ENCODE measurements around the gene GPN2. TPM values are rescaled to one million over a fixed set of nuclear protein-coding genes. Genes with fewer than 3 reads are reported as not detected.
A peak's percentile ranks its signal among the peaks of the same experiment; 100 is the strongest.

The GPN2 gene
- total RNA-seq, 2 experiments from 2014 or later = 17.5 to 46.6 TPM

DNA sequence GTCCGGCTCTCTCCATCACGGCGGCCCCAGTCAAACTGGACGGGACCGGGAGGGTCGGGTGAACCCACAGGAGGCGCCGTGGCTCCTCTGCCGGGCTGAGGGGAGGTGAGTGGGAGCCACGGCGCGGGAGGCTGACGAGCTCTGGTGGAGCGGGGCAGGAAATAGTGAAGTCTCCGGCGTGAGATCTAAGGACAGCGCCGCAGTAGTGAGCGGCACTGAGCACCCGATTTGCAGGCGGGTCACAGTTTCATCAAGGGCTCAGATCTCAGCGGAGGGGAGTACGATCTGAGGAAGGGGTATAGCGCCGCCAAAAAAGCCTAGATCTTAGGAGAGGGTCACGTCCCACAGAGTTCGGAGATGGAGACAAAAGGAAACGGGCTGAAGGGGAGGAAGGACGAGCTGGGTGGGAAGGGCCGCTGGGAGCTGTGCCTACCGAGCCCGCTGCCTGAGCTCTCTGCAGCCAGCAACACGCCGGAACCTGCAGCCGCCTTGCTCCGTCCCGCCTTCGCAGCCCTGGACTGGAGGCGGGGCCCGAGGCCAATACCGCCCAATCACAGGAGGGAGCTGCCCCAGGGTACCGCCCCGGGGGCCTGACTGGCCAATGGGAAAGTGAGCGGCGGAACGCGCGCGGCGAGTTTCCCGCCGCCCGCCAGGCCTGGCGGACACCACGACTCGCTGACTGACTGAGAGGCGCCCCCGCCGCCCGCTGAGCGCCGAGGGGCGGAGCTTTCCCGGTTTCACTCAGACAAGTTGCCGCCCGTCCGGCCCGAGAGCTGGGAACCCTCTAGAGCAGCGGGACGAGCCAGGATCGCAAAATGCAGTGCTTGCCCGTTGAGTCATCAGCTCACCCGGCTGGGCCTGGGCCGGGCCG lies 25.2 kb downstream of the GPN2 start:
- Histone ChIP-seq H3K4me3 (ENCODE audit: low read depth, low read length, poor library complexity, severe bottlenecking) (peak overlapping the region; percentile 82), H4K20me1 (ENCODE audit: insufficient read depth, low read length) (no peaks in the 10 kb centered on the region), H3K27ac (ENCODE audit: low read depth, low read length, poor library complexity, severe bottlenecking) (peak overlapping the region; percentile 97), H3K4me1 (ENCODE audit: insufficient read depth, low read length, poor library complexity, severe bottlenecking) (peaks cover 40% of the 10 kb centered on the region), H3K9me3 (ENCODE audit: low read length) (no peaks in the 10 kb centered on the region), H3K79me2 (ENCODE audit: insufficient read depth, low read depth, low read length) (no peaks in the 10 kb centered on the region), H3K9me2 (ENCODE audit: insufficient read depth, low read length) (no peaks in the 10 kb centered on the region), H3K36me3 (ENCODE audit: insufficient read depth, low read length) (no peaks in the 10 kb centered on the region), H2AFZ (ENCODE audit: low read length) (peak overlapping the region; percentile 27; the same call in 1 of the 2 replicates), H3K4me2 (ENCODE audit: low read length) (peak overlapping the region; percentile 99)
- CTCF ChIA-PET (ENCODE audit: unreplicated experiment) = interaction anchor here (1.3 kb wide), 1 partner anchor 65 kb away, joined by 3 read pairs; no protein-coding TSS in a partner anchor
- peak; percentile 98 for DNase-seq (ENCODE audit: low spot score)
- intact Hi-C loops (cut with micrococcal nuclease; ENCODE audit: unreplicated experiment) = loop anchor here (2.0 kb wide), 1 partner anchor 172 kb away; no protein-coding TSS in a partner anchor
- TF ChIP-seq EZH2phosphoT487 (IDR thresholded peaks at IDR 0.05; ENCODE audit: borderline replicate concordance, low read depth, low read length) (no peak), CTCF (conservative IDR thresholded peaks at IDR 0.05; ENCODE audit: low read length) (no peak)
- BruUV-seq (replicated peaks) = no TSS peak
- POLR2A ChIA-PET = interaction anchor here (0.7 to 2.7 kb wide), 19 partner anchors 10 to 1396 kb away, joined by 3 to 19 read pairs (median 5); partner anchors contain the start of genes GPN2 and PIGV

- Histone ChIP-seq H2AFZ (ENCODE audit: low read length) (no peak overlapping the region), H3K4me2 (ENCODE audit: low read length) (peak overlapping the region; percentile 77), H3K36me3 (ENCODE audit: insufficient read depth, low read length) (no peaks in the 10 kb centered on the region), H4K20me1 (ENCODE audit: insufficient read depth, low read length) (no peaks in the 10 kb centered on the region), H3K27ac (ENCODE audit: low read depth, low read length, poor library complexity, severe bottlenecking) (peak overlapping the region; percentile 97), H3K4me1 (ENCODE audit: insufficient read depth, low read length, poor library complexity, severe bottlenecking) (peaks cover 40% of the 10 kb centered on the region), H3K4me3 (ENCODE audit: low read depth, low read length, poor library complexity, severe bottlenecking) (peak overlapping the region; percentile 82), H3K9me3 (ENCODE audit: low read length) (no peaks in the 10 kb centered on the region), H3K9me2 (ENCODE audit: insufficient read depth, low read length) (no peaks in the 10 kb centered on the region), H3K79me2 (ENCODE audit: insufficient read depth, low read depth, low read length) (no peaks in the 10 kb centered on the region)
- no peak for DNase-seq (ENCODE audit: low spot score)
- BruUV-seq (replicated peaks) = no TSS peak
- ChIA-PET POLR2A (interaction anchor here (0.8 to 1.6 kb wide), 2 partner anchors 14 to 31 kb away, joined by 4 to 5 read pairs; no protein-coding TSS in a partner anchor), CTCF (ENCODE audit: unreplicated experiment) (no interaction called here)
- intact Hi-C loops (cut with micrococcal nuclease; ENCODE audit: unreplicated experiment) = loop anchor here (2.0 kb wide), 1 partner anchor 171 kb away; no protein-coding TSS in a partner anchor
- no peak for TF ChIP-seq CTCF (conservative IDR thresholded peaks at IDR 0.05; ENCODE audit: low read length)
- TF ChIP-seq EZH2phosphoT487 (IDR thresholded peaks at IDR 0.05; ENCODE audit: borderline replicate concordance, low read depth, low read length) = no peak
These were observed 26.4 kb downstream of the GPN2 start for GRCh38 chr1:26863685-26864077.
